22Rv1 (cell line): ENCODE data around the gene OTUD6A.

Experiments used
- CTCF ChIP-seq: fragments of 450-650 bp; IDR thresholded peaks from 2 replicates; pipeline ENCODE4 v1.5.1; 2017; ENCODE audit warnings: mild to moderate bottlenecking
- ZFX ChIP-seq: fragments of 450-650 bp; IDR thresholded peaks from 2 replicates; pipeline ENCODE4 v1.6.1; 2017; ENCODE audit warnings: antibody characterized with exemption, borderline replicate concordance

- TF ChIP-seq CTCF (no peak), ZFX (no peak)
Measured at GRCh38 chrX:70079870-70080269, 17.6 kb downstream of the OTUD6A start.
